Measurements from ENCODE around the gene AGRN.

The AGRN gene

GRCh38 chr1:1020000-1020404 is at the start of gene AGRN:
Gene AGRN (plus strand): TSS chr1:1020120. CDS start chr1:1020173, 53 bp downstream.
- Histone ChIP-seq H3K36me3 (ENCODE audit: control insufficient read depth in 2 of 2, insufficient read depth in 2 of 2, low read length in 2 of 2) (no peaks in the 10 kb centered on the region), H3K4me1 (ENCODE audit: control insufficient read depth, insufficient read depth, low read length) (peaks cover 8% of the 10 kb centered on the region), H3K9me3 (ENCODE audit: control insufficient read depth in 2 of 2, low read length in 2 of 2) (no peaks in the 10 kb centered on the region), H3K4me3 (ENCODE audit: low read length in 2 of 2) (peak within 1 kb of the TSS; percentile 40 to 79), H3K9ac (ENCODE audit: low read length in 2 of 2) (no peak within 1 kb of the TSS), H3K27me3 (ENCODE audit: control insufficient read depth in 1 of 2, insufficient read depth in 2 of 2, low read length in 2 of 2) (no peaks in the 10 kb centered on the region), H3K27ac (ENCODE audit: low read length) (no peak within 1 kb of the TSS)

GRCh38 chr1:970242-970972 is 49.5 kb upstream of the AGRN start:
- Histone ChIP-seq H3K27ac (ENCODE audit: low read length) (no peak overlapping the region), H3K27me3 (ENCODE audit: control insufficient read depth in 1 of 2, insufficient read depth in 2 of 2, low read length in 2 of 2) (peaks cover 45 to 59% of the 10 kb centered on the region in 2 donors), H3K9me3 (ENCODE audit: control insufficient read depth in 2 of 2, low read length in 2 of 2) (no peaks in the 10 kb centered on the region), H3K4me3 (ENCODE audit: low read length in 2 of 2) (no peak overlapping the region), H3K4me1 (ENCODE audit: control insufficient read depth, insufficient read depth, low read length) (peaks cover 20% of the 10 kb centered on the region), H3K9ac (ENCODE audit: low read length in 2 of 2) (no peak overlapping the region), H3K36me3 (ENCODE audit: control insufficient read depth in 2 of 2, insufficient read depth in 2 of 2, low read length in 2 of 2) (no peaks in the 10 kb centered on the region)

GRCh38 chr1:970973-971730 is 48.8 kb upstream of the AGRN start:
- Histone ChIP-seq H3K4me1 (ENCODE audit: control insufficient read depth, insufficient read depth, low read length) (peaks cover 23% of the 10 kb centered on the region), H3K27ac (ENCODE audit: low read length) (no peak overlapping the region), H3K9me3 (ENCODE audit: control insufficient read depth in 2 of 2, low read length in 2 of 2) (no peaks in the 10 kb centered on the region), H3K9ac (ENCODE audit: low read length in 2 of 2) (no peak overlapping the region), H3K27me3 (ENCODE audit: control insufficient read depth in 1 of 2, insufficient read depth in 2 of 2, low read length in 2 of 2) (peaks cover 45 to 66% of the 10 kb centered on the region in 2 donors), H3K36me3 (ENCODE audit: control insufficient read depth in 2 of 2, insufficient read depth in 2 of 2, low read length in 2 of 2) (no peaks in the 10 kb centered on the region), H3K4me3 (ENCODE audit: low read length in 2 of 2) (no peak overlapping the region)

GRCh38 chr1:971751-972506 is 48.0 kb upstream of the AGRN start:
- H3K27ac ChIP-seq (ENCODE audit: low read length), result no peak overlapping the region
- H3K36me3 ChIP-seq (ENCODE audit: control insufficient read depth in 2 of 2, insufficient read depth in 2 of 2, low read length in 2 of 2), result no peaks in the 10 kb centered on the region
- no peak overlapping the region for H3K4me3 ChIP-seq (ENCODE audit: low read length in 2 of 2)
- H3K9me3 ChIP-seq (ENCODE audit: control insufficient read depth in 2 of 2, low read length in 2 of 2), result no peaks in the 10 kb centered on the region
- no peak overlapping the region for H3K9ac ChIP-seq (ENCODE audit: low read length in 2 of 2)
- peaks cover 45 to 68% of the 10 kb centered on the region in 2 donors for H3K27me3 ChIP-seq (ENCODE audit: control insufficient read depth in 1 of 2, insufficient read depth in 2 of 2, low read length in 2 of 2)
- H3K4me1 ChIP-seq (ENCODE audit: control insufficient read depth, insufficient read depth, low read length), result peaks cover 19% of the 10 kb centered on the region

GRCh38 chr1:972726-973458 is 47.0 kb upstream of the AGRN start:
- H3K27ac ChIP-seq (ENCODE audit: low read length), result no peak overlapping the region
- no peaks in the 10 kb centered on the region for H3K9me3 ChIP-seq (ENCODE audit: control insufficient read depth in 2 of 2, low read length in 2 of 2)
- H3K4me3 ChIP-seq (ENCODE audit: low read length in 2 of 2), result no peak overlapping the region
- peaks cover 12% of the 10 kb centered on the region for H3K4me1 ChIP-seq (ENCODE audit: control insufficient read depth, insufficient read depth, low read length)
- no peaks in the 10 kb centered on the region for H3K36me3 ChIP-seq (ENCODE audit: control insufficient read depth in 2 of 2, insufficient read depth in 2 of 2, low read length in 2 of 2)
- H3K9ac ChIP-seq (ENCODE audit: low read length in 2 of 2), result no peak overlapping the region
- peaks cover 38 to 64% of the 10 kb centered on the region in 2 donors for H3K27me3 ChIP-seq (ENCODE audit: control insufficient read depth in 1 of 2, insufficient read depth in 2 of 2, low read length in 2 of 2)

GRCh38 chr1:973459-974292 is 46.2 kb upstream of the AGRN start:
- H3K27me3 ChIP-seq (ENCODE audit: control insufficient read depth in 1 of 2, insufficient read depth in 2 of 2, low read length in 2 of 2), result peaks cover 30 to 59% of the 10 kb centered on the region in 2 donors
- H3K36me3 ChIP-seq (ENCODE audit: control insufficient read depth in 2 of 2, insufficient read depth in 2 of 2, low read length in 2 of 2), result no peaks in the 10 kb centered on the region
- no peak overlapping the region for H3K27ac ChIP-seq (ENCODE audit: low read length)
- H3K4me1 ChIP-seq (ENCODE audit: control insufficient read depth, insufficient read depth, low read length), result peaks cover 12% of the 10 kb centered on the region
- no peaks in the 10 kb centered on the region for H3K9me3 ChIP-seq (ENCODE audit: control insufficient read depth in 2 of 2, low read length in 2 of 2)
- no peak overlapping the region for H3K4me3 ChIP-seq (ENCODE audit: low read length in 2 of 2)
- no peak overlapping the region for H3K9ac ChIP-seq (ENCODE audit: low read length in 2 of 2)

- peaks cover 25 to 57% of the 10 kb centered on the region in 2 donors for H3K27me3 ChIP-seq (ENCODE audit: control insufficient read depth in 1 of 2, insufficient read depth in 2 of 2, low read length in 2 of 2)
Observed at GRCh38 chr1:974293-974640, 45.7 kb upstream of the AGRN start.

GRCh38 chr1:974687-975328 is 45.1 kb upstream of the AGRN start:
- Histone ChIP-seq H3K4me3 (ENCODE audit: low read length in 2 of 2) (no peak overlapping the region), H3K9me3 (ENCODE audit: control insufficient read depth in 2 of 2, low read length in 2 of 2) (no peaks in the 10 kb centered on the region), H3K27me3 (ENCODE audit: control insufficient read depth in 1 of 2, insufficient read depth in 2 of 2, low read length in 2 of 2) (peaks cover 20 to 57% of the 10 kb centered on the region in 2 donors), H3K4me1 (ENCODE audit: control insufficient read depth, insufficient read depth, low read length) (peaks cover 12% of the 10 kb centered on the region), H3K27ac (ENCODE audit: low read length) (no peak overlapping the region), H3K9ac (ENCODE audit: low read length in 2 of 2) (no peak overlapping the region), H3K36me3 (ENCODE audit: control insufficient read depth in 2 of 2, insufficient read depth in 2 of 2, low read length in 2 of 2) (no peaks in the 10 kb centered on the region)

More at GRCh38 chr1:974293-974640, 45.7 kb upstream of the AGRN start:
- Histone ChIP-seq H3K4me3 (ENCODE audit: low read length in 2 of 2) (no peak overlapping the region), H3K36me3 (ENCODE audit: control insufficient read depth in 2 of 2, insufficient read depth in 2 of 2, low read length in 2 of 2) (no peaks in the 10 kb centered on the region), H3K4me1 (ENCODE audit: control insufficient read depth, insufficient read depth, low read length) (peaks cover 12% of the 10 kb centered on the region), H3K9me3 (ENCODE audit: control insufficient read depth in 2 of 2, low read length in 2 of 2) (no peaks in the 10 kb centered on the region), H3K9ac (ENCODE audit: low read length in 2 of 2) (no peak overlapping the region), H3K27ac (ENCODE audit: low read length) (no peak overlapping the region)

- Histone ChIP-seq H3K27ac (ENCODE audit: low read length) (no peak overlapping the region), H3K9me3 (ENCODE audit: control insufficient read depth in 2 of 2, low read length in 2 of 2) (no peaks in the 10 kb centered on the region), H3K4me3 (ENCODE audit: low read length in 2 of 2) (peak overlapping the region in 1 of 2 donors; percentile 77), H3K36me3 (ENCODE audit: control insufficient read depth in 2 of 2, insufficient read depth in 2 of 2, low read length in 2 of 2) (no peaks in the 10 kb centered on the region), H3K9ac (ENCODE audit: low read length in 2 of 2) (no peak overlapping the region), H3K4me1 (ENCODE audit: control insufficient read depth, insufficient read depth, low read length) (peaks cover 12% of the 10 kb centered on the region), H3K27me3 (ENCODE audit: control insufficient read depth in 1 of 2, insufficient read depth in 2 of 2, low read length in 2 of 2) (peaks cover 16 to 52% of the 10 kb centered on the region in 2 donors)
Observed at GRCh38 chr1:975365-975764, 44.6 kb upstream of the AGRN start.

Measured in stomach smooth muscle (tissue), 2 donors.